Measurements from ENCODE around the gene LDLRAD4.

- TF ChIP-seq CTCF (conservative IDR thresholded peaks at IDR 0.05) (no peak), EZH2 (IDR thresholded peaks at IDR 0.05; ENCODE audit: low read depth) (no peak)
Observed at GRCh38 chr18:13621886-13622619, 403.5 kb downstream of the LDLRAD4 start.

All from PC-9 (cell line).